Nephron progenitor cell (in vitro differentiated cells): ENCODE data around the gene MMP25.

Experiments used
- DNase-seq: peaks from one replicate; pipeline ENCODE4 v3.0.0; 2021
- H3K27ac Mint-ChIP-seq: 2 replicates; pipeline ENCODE4 v1.8.0; 2021; ENCODE audit warnings: mild to moderate bottlenecking, moderate library complexity, mixed read lengths
- H3K27me3 Mint-ChIP-seq: 2 replicates; pipeline ENCODE4 v1.8.0; 2021; ENCODE audit warnings: mild to moderate bottlenecking, low read depth, mixed read lengths; ENCODE audit not compliant: poor library complexity
- H3K36me3 Mint-ChIP-seq: 2 replicates; pipeline ENCODE4 v1.8.0; 2021; ENCODE audit warnings: low read depth, mixed read lengths
- H3K4me1 Mint-ChIP-seq: 2 replicates; pipeline ENCODE4 v1.8.0; 2021; ENCODE audit warnings: mixed read lengths
- H3K4me3 Mint-ChIP-seq: 2 replicates; pipeline ENCODE4 v1.8.0; 2021; ENCODE audit warnings: mild to moderate bottlenecking, moderate library complexity, mixed read lengths
- H3K9me3 Mint-ChIP-seq: 2 replicates; pipeline ENCODE4 v1.8.0; 2021; ENCODE audit warnings: mild to moderate bottlenecking, moderate library complexity, mixed read lengths
- CTCF ChIP-seq: fragments of 200-600 bp; sonication (generic); IDR thresholded peaks from 2 replicates; pipeline ENCODE4 v1.5.0; 2021; ENCODE audit warnings: antibody characterized with exemption

Gene MMP25

GRCh38 chr16:3089717-3090592 lies 43.6 kb downstream of the MMP25 start:
- Mint-ChIP-seq H3K36me3 (no peaks in the 10 kb centered on the region), H3K27ac (no peak overlapping the region), H3K4me3 (no peak overlapping the region), H3K4me1 (peaks cover 62% of the 10 kb centered on the region), H3K27me3 (no peaks in the 10 kb centered on the region), H3K9me3 (no peaks in the 10 kb centered on the region)
- no peak for TF ChIP-seq CTCF
- DNase-seq: no peak

GRCh38 chr16:3091551-3091950 lies 45.2 kb downstream of the MMP25 start:
- Mint-ChIP-seq H3K27me3 (peaks cover 2% of the 10 kb centered on the region), H3K4me3 (no peak overlapping the region)
- no peak for DNase-seq

DNA sequence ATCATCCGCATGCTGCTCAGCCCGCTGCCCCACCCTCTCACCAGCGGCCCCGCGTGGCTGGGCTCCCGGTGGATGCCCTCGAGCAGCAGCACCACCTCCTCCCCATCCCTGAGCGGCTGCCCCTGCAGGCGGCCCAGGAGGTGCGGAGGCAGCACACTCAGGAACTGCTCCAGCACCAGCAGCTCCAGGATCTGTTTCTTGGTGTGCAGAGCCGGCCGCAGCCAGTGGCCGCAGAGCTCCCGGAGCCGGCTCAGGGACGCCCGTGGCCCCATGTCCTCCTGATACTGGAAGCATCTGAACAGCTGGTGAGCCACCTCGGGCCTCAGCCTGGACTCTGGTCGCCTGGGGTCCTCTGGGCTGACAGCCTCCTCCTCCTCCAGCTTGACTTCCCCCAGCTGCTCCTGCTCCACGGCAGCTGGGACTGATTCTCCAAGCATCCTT lies 46.2 kb downstream of the MMP25 start:
- H3K4me3 Mint-ChIP-seq: no peak overlapping the region
- H3K27ac Mint-ChIP-seq: no peak overlapping the region
- peaks cover 12% of the 10 kb centered on the region for H3K27me3 Mint-ChIP-seq
- no peaks in the 10 kb centered on the region for H3K9me3 Mint-ChIP-seq
- DNase-seq: no peak
- H3K36me3 Mint-ChIP-seq: no peaks in the 10 kb centered on the region
- TF ChIP-seq CTCF: no peak
- H3K4me1 Mint-ChIP-seq: peaks cover 47% of the 10 kb centered on the region

More at GRCh38 chr16:3091551-3091950, 45.2 kb downstream of the MMP25 start:
- Mint-ChIP-seq H3K4me1 (peaks cover 50% of the 10 kb centered on the region), H3K36me3 (no peaks in the 10 kb centered on the region), H3K9me3 (no peaks in the 10 kb centered on the region), H3K27ac (peak overlapping the region; percentile 29)
- TF ChIP-seq CTCF: no peak

DNA sequence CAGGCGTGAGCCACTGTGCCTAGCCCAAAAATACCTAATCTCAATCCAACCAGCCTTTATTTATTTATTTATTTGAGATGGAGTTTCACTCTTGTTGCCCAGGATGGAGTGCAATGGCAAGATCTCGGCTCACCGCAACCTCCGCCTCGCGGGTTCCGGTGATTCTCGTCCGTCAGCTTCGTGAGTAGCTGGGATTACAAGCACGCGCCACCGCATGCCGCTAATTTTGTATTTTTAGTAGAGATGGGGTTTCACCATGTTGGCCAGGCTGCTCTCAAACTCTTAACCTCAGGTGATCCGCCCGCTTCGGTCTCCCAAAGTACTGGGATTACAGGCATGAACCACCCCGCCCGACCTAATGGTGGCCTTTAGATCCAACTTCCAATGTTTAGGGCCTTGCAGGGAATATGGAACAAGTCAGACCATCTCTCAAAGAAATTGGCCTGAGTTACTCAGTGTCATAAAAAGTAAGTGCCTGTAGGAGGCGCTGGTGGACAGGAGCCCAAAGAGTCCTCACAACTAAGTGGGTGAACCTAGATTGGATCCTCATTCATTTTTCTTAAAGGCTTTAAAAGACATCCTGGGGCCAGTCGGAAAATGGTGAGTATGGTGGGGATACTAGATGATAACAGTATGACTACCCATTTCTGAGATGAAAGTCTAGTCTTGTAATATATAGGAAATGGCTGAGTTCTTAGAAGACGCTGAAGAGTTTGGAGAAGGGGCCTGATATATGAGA lies 48.1 kb downstream of the MMP25 start:
- Mint-ChIP-seq H3K9me3 (no peaks in the 10 kb centered on the region), H3K27me3 (peaks cover 31% of the 10 kb centered on the region), H3K36me3 (no peaks in the 10 kb centered on the region), H3K27ac (no peak overlapping the region), H3K4me3 (no peak overlapping the region), H3K4me1 (peaks cover 52% of the 10 kb centered on the region)
- DNase-seq: no peak
- peak; percentile 12 for TF ChIP-seq CTCF

GRCh38 chr16:3095869-3096268 lies 49.5 kb downstream of the MMP25 start:
- Mint-ChIP-seq H3K27ac (no peak overlapping the region), H3K36me3 (no peaks in the 10 kb centered on the region), H3K27me3 (peaks cover 42% of the 10 kb centered on the region), H3K4me1 (peaks cover 57% of the 10 kb centered on the region), H3K4me3 (no peak overlapping the region), H3K9me3 (no peaks in the 10 kb centered on the region)
- DNase-seq: no peak
- TF ChIP-seq CTCF: no peak
